Measurements from ENCODE around the gene SULT1A2.
"Not testable (repeated sequence)": the region's sequence is repeated elsewhere in the genome, so short reads cannot be mapped to it uniquely, and the experiment has no call there.

Gene SULT1A2

DNA sequence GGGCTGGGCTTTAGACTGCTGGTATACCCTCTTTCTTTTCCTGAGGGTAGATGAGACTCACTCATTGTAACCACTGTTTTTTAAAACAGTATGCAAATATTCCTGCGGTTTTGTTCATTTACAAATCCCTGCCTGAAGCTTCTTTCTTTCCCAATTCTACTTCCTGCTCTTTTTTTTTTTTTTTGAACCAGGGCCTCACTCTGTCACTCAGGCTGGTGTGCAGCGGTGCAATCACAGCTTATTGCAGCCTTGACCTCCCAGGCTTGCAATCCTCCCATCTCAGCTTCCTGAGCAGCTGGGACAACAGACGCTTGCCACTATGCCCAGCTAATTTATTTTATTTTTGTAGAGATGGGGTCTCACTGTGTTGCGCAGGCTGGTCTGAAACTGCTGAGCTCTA is 21.0 kb upstream of the SULT1A2 start:
- no peak for DNase-seq (ENCODE audit: low read depth)
- no peak for TF ChIP-seq MYC (IDR thresholded peaks at IDR 0.05; ENCODE audit: low read depth, low read length)
- no peak overlapping the region for H3K4me3 ChIP-seq (ENCODE audit: low read depth, low read length)

DNA sequence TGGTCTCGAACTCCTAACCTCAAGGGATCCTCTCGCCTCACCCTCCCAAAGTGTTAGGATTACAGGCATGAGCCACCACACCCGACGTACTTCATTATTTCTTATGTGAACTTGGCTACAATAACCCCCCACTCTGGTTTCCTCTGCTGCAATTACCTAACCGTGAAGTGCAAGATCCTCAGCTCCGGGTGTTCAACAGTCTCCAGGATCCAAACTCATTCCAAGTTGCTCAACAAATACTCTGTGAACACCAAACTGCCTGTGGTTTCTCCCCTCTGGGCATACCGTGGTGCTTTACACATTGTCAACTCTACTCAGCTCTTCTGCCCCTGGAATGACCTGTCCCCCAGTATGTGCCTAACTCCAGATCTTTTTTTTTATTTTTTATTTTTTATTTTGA is 19.8 kb upstream of the SULT1A2 start:
- no peak for TF ChIP-seq MYC (IDR thresholded peaks at IDR 0.05; ENCODE audit: low read depth, low read length)
- no peak for DNase-seq (ENCODE audit: low read depth)
- no peak overlapping the region for H3K4me3 ChIP-seq (ENCODE audit: low read depth, low read length)

DNA sequence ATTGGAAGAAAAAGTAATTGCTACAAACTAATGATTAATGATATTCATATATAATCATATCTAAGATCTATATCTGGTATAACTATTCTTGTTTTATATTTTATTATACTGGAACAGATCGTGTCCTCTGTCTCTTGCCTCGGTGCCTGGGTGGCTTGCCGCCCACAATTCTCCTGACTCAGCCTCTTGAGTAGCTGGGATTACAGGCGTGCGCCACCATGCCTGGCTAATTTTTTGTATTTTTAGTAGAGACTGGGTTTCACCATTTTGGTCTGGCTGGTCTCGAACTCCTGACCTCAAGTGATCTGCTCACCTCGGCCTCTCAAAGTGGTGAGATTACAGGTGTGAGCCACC is 19.4 kb upstream of the SULT1A2 start:
- DNase-seq (ENCODE audit: low read depth); H3K4me3 ChIP-seq (ENCODE audit: low read depth, low read length): not testable (repeated sequence)

DNA sequence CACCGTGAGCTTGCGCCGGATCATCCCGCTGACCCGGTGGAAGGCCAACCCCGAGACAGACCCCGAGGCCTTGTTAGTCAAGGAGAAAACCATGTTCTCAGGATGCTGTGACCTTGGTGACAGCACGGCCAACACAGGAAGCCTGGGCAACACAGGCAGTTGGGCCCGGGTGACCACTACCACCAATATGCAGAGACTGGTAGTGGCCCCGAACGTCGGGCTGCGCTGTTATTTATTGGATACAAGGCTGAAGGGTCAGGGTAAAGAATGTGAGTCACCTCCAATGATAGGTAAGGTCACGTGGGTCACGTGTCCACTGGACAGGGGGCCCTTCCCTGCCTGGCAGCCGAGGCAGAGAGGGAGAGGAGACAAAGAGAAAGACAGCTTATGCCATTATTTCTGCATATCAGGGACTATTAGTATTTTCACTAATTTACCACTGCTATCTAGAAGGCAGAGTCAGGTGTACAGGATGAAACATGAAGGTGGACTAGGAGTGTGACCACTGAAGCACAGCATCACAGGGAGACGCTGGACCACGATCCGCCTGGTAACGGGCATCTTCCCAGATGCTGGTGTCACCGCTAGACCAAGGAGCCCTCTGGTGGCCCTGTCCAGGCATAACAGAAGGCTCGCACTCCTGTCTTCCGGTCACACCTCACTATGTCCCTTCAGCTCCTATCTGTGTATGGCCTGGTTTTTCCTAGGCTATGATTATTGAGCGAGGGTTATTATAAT is 18.8 kb upstream of the SULT1A2 start:
- H3K4me3 ChIP-seq (ENCODE audit: low read depth, low read length); DNase-seq (ENCODE audit: low read depth): not testable (repeated sequence)
- TF ChIP-seq, protein P1, sequence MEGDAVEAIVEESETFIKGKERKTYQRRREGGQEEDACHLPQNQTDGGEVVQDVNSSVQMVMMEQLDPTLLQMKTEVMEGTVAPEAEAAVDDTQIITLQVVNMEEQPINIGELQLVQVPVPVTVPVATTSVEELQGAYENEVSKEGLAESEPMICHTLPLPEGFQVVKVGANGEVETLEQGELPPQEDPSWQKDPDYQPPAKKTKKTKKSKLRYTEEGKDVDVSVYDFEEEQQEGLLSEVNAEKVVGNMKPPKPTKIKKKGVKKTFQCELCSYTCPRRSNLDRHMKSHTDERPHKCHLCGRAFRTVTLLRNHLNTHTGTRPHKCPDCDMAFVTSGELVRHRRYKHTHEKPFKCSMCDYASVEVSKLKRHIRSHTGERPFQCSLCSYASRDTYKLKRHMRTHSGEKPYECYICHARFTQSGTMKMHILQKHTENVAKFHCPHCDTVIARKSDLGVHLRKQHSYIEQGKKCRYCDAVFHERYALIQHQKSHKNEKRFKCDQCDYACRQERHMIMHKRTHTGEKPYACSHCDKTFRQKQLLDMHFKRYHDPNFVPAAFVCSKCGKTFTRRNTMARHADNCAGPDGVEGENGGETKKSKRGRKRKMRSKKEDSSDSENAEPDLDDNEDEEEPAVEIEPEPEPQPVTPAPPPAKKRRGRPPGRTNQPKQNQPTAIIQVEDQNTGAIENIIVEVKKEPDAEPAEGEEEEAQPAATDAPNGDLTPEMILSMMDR (IDR thresholded peaks at IDR 0.05; ENCODE audit: low read depth, low read length), result peak; percentile 49

DNA sequence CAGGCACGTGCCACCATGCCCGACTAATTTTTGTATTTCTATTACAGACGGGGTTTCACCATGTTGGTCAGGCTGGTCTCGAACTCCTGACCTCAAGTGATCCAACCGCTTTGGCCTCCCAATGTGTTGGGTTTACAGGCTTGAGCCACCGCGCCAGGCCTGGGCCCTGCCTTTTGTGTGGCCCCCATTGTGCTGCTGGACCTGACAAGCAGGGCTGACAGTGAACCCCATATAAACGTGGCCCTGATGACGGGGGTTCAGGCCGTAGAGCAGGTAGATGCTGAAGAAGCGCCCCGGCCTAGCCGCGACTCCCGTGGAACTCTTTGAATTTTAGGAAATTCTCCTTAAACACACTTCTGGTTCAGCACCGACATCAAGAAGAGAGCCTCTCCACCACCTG is 17.7 kb upstream of the SULT1A2 start:
- DNase-seq (ENCODE audit: low read depth); H3K4me3 ChIP-seq (ENCODE audit: low read depth, low read length): not testable (repeated sequence)

DNA sequence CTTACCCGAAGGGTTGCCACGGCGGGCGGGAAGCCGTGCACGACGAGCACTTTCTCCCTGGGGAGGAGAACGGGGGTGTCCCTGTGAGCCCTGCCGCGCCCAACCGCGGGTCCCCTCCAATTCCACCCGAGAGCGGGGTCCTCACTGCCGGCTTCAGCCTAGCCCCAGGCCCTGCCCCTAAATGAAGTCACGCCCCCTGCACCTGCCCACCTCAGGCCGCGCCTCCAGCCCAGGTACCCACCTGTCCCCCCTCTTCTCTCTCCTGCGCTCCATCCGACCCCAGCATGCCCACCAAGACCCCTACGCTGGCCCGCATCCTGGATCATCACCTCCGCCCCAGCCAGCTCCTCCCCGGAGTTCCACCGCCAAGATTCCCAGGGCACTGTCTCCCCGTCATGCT is 17.1 kb upstream of the SULT1A2 start:
- not testable (repeated sequence) for H3K4me3 ChIP-seq (ENCODE audit: low read depth, low read length); DNase-seq (ENCODE audit: low read depth)

DNA sequence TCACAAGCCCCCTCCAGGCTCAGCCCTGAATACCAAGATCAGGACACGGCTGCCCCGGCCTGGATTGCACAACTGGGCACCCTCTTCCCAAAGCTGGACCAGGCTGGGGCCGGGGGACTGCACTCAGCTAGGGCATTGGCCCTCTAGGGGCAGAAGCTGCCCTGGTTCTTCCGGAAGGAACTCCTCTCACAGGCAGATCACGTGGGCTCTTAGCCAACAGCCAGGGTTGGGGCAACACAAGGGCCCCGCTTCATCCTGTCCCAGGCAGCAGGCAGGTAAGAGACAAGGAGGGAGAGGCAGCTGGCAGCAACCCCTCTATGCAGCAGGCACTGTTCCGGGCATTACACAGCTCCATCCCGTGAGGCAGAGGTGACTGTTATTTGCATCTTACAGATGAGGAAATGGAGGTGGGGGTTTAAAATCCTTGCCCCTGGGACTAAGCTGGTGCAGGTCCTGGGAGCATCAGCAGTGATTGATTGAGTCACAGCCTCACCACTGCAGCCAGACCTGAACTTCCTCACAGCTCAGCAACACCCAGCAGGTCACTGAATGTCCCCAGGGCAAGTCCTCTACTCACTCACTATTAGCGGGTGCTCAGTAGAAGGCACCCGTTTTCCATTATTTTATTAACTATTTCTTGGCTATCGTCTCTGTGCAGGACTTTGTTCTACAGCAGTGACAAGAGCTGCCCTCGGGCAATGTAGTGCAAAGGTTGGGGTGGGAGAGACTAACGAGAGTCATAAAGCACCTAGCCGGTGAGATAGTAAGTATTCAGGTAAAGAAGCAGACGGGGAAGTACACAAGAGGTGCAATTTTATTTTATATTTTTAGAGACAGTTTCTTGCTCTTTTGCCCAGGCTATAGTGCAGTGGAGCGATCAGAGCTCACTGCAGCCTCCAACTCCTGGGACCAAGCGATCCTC is 15.8 kb upstream of the SULT1A2 start:
- DNase-seq (ENCODE audit: low read depth); H3K4me3 ChIP-seq (ENCODE audit: low read depth, low read length): not testable (repeated sequence)

DNA sequence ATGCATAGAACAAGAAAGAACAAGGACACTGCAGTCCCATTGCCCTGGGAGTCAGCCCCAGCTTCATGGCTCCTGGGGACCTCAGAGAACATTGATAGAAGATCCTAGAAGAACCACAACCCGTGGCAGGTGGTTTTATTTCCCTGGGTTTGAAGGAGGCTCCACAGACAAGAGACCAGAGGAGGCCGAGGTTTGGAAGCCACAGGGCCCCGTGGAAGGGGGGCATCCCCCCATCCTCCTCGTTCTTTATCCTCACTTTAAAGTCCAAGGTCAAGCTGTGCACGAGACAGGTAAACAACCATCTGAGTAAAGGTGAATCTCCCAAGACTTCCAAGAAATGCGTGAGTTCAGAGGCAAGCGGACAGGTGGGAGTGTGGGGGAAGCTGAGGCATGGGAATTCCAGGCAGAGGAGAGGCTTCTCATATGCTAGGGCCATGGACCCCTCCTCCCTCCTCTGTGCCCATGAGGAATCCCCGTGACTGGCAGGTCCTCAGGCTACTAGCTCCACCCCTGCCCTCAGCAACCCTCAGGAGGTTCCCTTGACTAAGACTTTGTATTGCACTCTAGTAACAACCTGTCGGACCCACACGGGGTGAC is 13.8 kb upstream of the SULT1A2 start:
- H3K4me3 ChIP-seq (ENCODE audit: low read depth, low read length), result no peak overlapping the region
- DNase-seq (ENCODE audit: low read depth), result no peak

DNA sequence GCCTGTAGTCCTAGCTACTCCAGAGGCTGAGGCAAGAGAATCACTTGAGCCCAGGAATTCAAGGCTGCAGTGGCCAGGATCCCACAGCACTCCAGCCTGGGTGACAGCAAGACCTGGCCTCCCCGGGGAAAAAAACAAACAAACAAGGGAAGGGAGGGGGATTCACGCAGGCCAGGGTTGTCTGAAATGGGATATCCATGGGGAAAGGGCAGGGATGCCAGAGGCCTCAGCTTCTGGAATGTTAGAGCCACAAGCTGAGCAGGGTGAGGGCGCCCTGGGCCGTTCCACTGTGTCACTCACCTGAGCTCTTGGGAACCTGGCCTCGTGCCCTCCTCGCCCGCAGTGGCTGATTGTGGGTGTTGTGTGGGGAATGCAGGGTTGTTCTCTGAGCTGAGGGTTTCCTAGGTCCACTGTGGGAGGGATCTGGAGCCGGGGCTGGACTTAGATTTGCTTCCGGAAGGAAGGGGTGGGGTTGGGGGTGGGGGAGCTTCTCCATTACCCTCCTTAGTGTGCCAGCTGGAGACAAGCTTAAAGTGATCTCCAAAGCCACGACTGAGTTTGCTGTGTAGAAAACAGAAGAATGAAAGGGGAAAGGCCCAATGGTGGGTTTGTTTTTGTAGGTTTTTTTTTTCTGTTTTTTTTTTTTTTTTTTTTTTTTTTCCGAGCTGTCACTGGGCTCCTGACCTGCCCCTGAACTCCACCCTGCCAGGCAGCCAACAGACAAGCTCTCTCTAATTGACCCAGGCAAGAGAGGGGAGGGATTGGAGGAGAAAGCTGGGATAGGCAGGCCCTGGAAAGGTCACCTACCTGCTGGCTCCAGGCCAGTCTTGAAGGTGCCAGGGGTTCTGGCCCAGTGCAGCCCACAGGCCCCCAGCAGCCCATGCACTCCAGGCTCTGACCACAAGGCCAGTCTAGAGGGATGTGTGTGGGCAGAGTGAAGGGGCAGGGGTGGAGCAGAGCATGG is 13.1 kb upstream of the SULT1A2 start, which contains the start of gene SULT1A1:
Gene SULT1A1, minus strand, starts transcription at position 414 of the 964 bp plus-strand sequence. CDS start 1,189 bp downstream, outside the sequence.
- no peak for DNase-seq (ENCODE audit: low read depth)
- H3K4me3 ChIP-seq (ENCODE audit: low read depth, low read length), result no peak within 1 kb of the TSS
- TF ChIP-seq POLR2A (IDR thresholded peaks at IDR 0.05; ENCODE audit: extremely low read depth, insufficient read length), result no peak
- TF ChIP-seq MYC (IDR thresholded peaks at IDR 0.05; ENCODE audit: low read depth, low read length), result no peak
- TF ChIP-seq, protein P2, sequence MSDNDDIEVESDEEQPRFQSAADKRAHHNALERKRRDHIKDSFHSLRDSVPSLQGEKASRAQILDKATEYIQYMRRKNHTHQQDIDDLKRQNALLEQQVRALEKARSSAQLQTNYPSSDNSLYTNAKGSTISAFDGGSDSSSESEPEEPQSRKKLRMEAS (IDR thresholded peaks at IDR 0.05; ENCODE audit: low read depth, low read length), result no peak
- TF ChIP-seq, protein P1 (IDR thresholded peaks at IDR 0.05; ENCODE audit: low read depth, low read length), result no peak

More for the DNA sequence above, 13.8 kb upstream of the SULT1A2 start:
- no peak for TF ChIP-seq POLR2A (IDR thresholded peaks at IDR 0.05; ENCODE audit: extremely low read depth, insufficient read length)
- no peak for TF ChIP-seq MYC (IDR thresholded peaks at IDR 0.05; ENCODE audit: low read depth, low read length)
- TF ChIP-seq, protein P2 (IDR thresholded peaks at IDR 0.05; ENCODE audit: low read depth, low read length), result no peak
- TF ChIP-seq, protein P1 (IDR thresholded peaks at IDR 0.05; ENCODE audit: low read depth, low read length), result no peak

DNA sequence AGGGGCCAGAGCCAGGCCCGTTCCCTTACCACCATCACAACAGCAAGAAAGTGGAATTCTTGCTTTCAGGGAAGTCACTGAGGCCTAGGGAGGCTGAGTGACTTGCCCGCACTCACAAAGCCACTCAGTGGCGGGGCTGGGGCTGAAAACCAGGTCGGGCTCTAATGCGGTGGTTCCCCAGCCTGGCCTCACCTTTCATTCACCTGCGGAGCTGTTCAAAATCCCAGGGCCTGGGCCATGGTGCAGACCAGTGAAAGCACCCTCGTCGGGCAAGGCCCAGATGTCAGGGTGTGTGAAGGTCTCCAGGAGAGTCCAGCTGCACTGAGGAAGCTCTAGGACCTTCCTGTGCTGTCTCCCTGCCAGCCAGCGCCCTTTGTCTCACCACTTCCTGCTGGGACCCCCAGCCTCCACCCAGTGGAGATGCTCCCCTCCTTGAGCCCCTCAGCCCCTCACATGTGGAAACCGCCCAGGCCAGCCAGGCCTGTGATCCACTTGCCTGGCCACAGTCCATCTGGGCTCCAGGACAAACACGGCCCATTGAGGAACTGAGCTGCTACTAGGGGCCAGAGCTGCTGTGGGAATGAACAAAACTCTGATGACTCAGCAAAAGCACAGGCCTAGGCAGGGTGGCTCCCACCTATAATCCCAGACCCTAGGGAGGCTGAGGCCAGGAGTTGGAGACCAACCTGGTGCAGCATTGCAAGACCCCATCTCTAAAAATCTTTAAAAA is 12.2 kb upstream of the SULT1A2 start:
- DNase-seq (ENCODE audit: low read depth); H3K4me3 ChIP-seq (ENCODE audit: low read depth, low read length): not testable (repeated sequence)

DNA sequence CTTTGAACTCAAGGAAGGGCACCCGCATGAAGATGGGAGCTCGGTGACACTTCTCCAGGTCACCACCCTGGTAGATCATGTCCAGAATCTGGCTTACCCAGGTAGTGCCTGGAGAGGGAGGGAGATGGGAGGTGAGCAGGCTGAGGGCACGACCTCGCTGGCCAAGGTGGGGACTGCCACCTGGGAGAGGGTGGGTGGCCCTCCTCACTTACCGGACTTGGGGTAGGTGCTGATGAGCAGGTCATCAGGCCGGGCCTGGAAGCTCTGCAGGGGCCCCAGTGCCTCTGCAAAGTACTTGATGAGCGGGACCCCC is 11.6 kb upstream of the SULT1A2 start:
- not testable (repeated sequence) for DNase-seq (ENCODE audit: low read depth)

More for the DNA sequence above, 11.6 kb upstream of the SULT1A2 start:
- not testable (repeated sequence) for H3K4me3 ChIP-seq (ENCODE audit: low read depth, low read length)

All from NB4 (cell line).